GM19468 (cell line): ENCODE results near the gene PHKB.

Experiments used
- ATAC-seq: cut with Tn5 transposase; IDR thresholded peaks from one replicate; pipeline ENCODE4 v1.9.1; 2021; ENCODE audit warnings: mild to moderate bottlenecking, moderate library complexity, moderate number of reproducible peaks; ENCODE audit not compliant: unreplicated experiment; ENCODE audit errors: extremely low read depth

PHKB gene

GRCh38 chr16:47611042-47611441, 149.9 kb downstream of the PHKB start:
- ATAC-seq: no peak

GRCh38 chr16:47611848-47612493, 150.8 kb downstream of the PHKB start:
- no peak for ATAC-seq

GRCh38 chr16:47612711-47613110, 151.6 kb downstream of the PHKB start:
- no peak for ATAC-seq

DNA sequence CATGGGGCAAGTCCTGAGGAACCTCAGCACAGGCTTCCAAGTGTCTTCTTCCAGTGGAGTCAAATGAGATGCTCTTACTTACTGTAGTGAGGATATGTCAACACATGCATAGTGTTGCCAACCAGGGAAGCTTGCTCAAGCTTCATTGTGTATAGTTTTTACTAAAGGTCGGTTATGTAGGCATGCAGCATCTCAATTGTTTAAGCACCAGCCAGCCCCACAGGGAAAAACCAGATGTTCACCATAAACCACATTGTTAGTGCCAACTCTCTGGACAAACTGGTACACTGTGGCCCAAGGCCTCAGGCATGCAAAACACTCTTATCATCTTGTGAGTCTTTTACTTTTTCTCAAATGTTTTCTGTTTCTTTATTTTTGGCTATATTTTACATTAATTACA, 152.1 kb downstream of the PHKB start:
- ATAC-seq: no peak

- no peak for ATAC-seq
Observed at GRCh38 chr16:47617732-47618131, 156.6 kb downstream of the PHKB start.

DNA sequence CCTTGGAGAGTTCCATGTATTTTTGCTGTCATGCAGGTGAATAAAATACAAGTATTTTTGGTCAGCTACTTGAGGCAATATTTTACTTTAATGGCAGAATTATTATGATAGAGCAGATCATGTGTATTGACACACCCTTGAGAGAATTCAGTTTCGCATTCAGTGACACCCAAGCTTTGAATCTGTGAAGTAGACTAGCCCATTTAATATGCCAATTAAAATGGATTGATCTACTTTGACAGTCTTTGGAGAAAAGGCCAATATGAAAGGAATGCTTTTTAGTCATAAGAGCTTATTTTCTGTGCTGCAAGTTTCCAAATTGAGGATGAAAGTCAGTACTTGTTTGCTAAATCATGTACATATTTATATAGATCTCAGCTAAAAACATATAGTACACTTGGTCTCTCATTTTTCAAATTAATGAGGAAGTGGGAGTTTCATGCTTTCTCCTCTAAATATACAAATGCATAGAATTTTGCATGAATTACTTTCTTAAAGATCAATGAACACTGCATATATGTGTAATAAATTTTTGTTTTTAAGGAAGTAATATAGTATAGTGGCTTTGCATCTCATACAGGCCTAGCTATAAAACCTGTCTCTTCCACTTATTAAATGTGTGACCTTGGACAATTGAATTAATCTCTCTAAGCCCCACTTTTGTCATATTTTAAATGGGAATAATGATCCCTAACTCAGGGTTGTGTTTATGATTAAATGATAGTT, 161.5 kb downstream of the PHKB start:
- no peak for ATAC-seq

GRCh38 chr16:47624563-47624962, 163.4 kb downstream of the PHKB start:
- ATAC-seq: no peak

GRCh38 chr16:47625115-47625567, 164.0 kb downstream of the PHKB start:
- no peak for ATAC-seq

GRCh38 chr16:47626246-47626645, 165.1 kb downstream of the PHKB start:
- no peak for ATAC-seq

- ATAC-seq: no peak
Observed at GRCh38 chr16:47627085-47627639, 166.0 kb downstream of the PHKB start.

- ATAC-seq: no peak
Observed at GRCh38 chr16:47627721-47628120, 166.6 kb downstream of the PHKB start.

- ATAC-seq: no peak
Observed at GRCh38 chr16:47631131-47631530, 170.0 kb downstream of the PHKB start.

DNA sequence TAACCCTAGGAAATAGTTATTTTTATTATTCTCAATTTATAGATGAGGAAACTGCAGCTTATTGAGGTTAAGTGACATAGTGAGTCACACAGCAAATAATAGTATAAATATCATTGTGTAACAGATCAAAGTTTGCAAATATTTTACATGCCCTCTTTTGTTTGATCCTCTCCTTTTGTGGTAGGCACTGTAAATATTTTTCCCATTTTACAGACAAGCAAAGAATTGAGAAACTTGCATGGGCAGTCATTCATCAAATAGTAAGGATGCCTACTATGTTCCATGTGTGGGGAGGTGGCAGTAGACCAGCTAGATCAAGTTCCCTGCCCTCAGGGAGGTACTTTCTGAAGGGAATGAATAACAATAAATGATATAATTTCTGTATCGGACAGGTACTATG, 173.0 kb downstream of the PHKB start:
- no peak for ATAC-seq

DNA sequence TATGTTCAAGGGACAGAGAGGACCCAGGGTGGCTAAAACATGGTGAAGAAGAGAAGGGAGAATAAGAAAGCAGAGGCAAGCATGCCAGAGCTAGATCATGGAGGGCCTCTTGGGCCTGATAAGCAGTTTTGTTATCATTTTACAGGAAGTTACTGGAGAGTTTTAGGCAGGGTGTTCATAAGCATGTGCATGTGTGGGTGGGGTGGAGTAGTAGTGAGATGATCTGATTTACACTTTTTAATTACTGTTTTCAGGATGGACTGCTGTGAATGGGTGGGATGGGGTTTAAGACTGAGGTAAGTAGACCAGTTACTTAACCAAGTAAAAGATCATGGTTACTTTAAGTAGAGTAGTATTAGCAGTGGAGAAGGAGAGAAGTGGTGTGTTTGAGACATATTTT, 173.6 kb downstream of the PHKB start:
- no peak for ATAC-seq

- no peak for ATAC-seq
Observed at GRCh38 chr16:47636501-47637099, 175.5 kb downstream of the PHKB start.

DNA sequence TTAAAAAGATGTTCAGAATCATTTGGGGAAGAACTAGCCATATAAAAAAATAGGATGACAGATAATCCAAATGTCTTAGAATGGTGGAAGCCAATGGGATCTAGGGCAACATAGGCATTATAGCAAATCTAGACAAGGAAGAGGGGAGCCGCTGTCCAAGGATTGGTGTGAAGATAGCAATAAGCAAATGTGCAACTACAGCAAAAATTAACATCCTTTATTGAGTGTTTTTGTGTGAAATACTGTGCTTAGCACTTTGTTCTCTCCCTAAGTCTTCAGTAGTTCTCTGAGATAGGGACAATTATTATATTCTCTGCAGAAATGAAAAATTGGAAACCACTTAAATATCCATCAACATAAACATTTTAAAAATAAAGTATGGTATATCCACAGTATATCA, 177.0 kb downstream of the PHKB start:
- no peak for ATAC-seq

DNA sequence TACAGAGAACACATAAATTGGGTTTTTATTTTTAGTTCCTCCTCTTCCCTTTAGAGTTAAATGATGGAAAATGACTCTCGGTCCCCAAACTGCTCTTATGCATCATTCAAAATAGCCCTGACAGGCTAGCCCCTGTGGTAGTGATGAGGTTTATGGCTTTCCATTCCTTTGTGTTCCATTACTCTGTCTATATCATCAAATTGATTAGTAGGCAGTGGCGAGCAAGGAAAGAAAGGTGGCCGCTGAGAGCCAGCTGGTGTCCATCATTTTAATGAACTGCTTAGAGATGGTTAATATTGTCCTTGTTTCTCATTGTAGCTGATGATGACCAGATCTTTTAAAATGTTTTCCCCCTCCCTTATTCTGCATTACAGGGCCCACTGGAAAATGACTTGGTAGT, 179.5 kb downstream of the PHKB start:
- no peak for ATAC-seq

DNA sequence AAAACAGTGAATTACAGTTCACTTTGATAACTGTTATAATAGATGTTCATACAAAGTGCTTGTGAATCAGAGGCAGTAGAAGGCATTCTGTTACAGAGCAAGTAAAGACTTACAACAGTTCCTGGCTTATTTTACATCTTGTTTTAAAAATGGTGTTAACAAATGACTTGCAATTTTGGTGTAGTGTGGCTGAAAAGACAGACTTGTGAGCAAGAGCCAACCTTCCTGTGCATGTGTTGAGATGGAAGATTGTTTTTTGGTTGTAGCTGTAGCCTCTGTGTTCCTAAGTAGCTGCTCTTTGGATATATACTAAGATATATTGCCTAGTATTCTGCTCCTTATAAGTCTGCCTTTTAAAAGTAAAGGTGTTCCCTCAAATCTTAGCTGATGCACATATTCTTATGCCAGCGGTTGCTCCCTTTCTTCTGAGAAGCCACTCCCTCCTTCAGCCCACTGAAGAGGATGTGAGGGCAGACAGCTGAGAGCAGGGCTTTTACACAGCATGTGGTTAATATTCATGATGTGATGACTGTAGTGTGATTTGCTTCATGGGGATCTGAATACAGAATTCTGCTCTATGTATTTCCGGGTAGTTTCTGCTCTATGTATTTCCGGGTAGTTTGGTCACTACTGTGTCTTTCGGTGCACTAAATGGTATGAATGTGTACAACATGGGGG, 182.3 kb downstream of the PHKB start:
- no peak for ATAC-seq

DNA sequence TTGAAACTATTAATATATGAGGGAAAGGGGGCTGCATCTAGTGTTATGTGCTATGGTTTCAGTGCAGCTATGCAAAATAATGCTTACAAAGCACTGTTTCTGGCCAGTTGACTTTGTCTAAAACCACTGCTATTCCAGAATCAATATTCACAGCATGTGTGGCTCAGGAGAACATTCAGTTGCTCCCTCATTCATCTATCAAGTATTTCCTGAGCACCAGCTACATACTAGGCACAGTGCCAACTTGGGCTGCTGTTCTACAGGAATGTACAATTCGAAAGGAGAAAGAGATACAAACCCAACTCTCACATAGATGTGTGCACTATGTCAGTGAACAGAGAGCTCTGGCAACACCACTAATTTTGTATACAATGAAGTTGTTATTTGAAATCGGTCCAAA, 183.0 kb downstream of the PHKB start:
- no peak for ATAC-seq

GRCh38 chr16:47644661-47645060, 183.5 kb downstream of the PHKB start:
- no peak for ATAC-seq

DNA sequence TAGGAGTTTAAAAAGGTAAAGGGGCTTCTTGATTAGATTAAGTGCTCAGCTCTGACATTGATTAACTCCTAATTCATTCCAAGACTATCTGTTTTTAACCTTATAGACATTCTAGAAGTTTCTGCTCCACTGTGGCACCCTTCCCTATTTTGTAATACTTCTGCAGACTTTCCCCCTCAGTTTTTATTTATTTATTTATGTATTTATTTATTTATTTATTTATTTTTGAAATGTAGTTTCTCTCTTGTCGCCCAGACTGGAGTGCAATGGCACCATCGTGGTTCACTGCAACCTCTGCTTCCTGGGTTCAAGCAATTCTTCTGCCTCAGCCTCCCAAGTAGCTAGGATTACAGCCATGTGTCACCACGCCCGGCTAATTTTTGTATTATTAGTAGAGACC, 185.8 kb downstream of the PHKB start:
- no peak for ATAC-seq
